Measurements from ENCODE around the gene SPECC1L.
"Not testable (repeated sequence)": the region's sequence is repeated elsewhere in the genome, so short reads cannot be mapped to it uniquely, and the experiment has no call there.

SPECC1L gene

DNA sequence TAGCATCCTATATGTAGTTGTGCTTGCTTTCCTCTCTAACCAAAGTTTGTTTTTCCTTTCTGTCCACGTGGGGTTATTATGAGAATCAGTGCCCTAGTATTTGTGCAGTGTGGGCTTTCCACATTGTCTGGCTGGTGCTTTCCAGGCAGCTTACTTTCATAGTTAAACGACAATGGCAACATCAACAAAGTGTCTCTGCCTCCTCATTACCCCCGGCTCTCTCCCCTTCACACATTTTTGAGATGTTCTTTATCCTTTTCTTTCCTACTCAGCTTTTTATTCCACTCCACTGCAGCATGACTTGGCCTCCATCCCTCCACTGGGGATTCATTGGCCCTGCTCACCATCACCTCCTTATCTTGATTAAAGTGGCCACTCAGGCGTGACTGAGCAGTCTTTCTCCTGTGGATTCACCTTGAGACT lies 19.1 kb downstream of the SPECC1L start:
- Histone ChIP-seq H2BK120ac (ENCODE audit: insufficient read depth, low read length, poor library complexity) (peak overlapping the region; percentile 89), H3K18ac (ENCODE audit: low read length) (peak overlapping the region; percentile 32), H2BK12ac (ENCODE audit: low read length) (peak overlapping the region; percentile 78), H3K4me1 (ENCODE audit: control insufficient read depth in 1 of 2, insufficient read depth in 2 of 2, low read length in 2 of 2) (peaks cover 7 to 21% of the 10 kb centered on the region in 2 experiments), H4K8ac (ENCODE audit: low read depth, low read length) (peak overlapping the region; percentile 54), H4K91ac (ENCODE audit: low read depth, low read length) (peak overlapping the region; percentile 47), H3K14ac (ENCODE audit: low read length) (peak overlapping the region; percentile 9), H2AK5ac (ENCODE audit: low read length) (peak overlapping the region; percentile 81), H3K23ac (ENCODE audit: low read length) (no peak overlapping the region), H3K36me3 (ENCODE audit: control insufficient read depth in 1 of 2, insufficient read depth in 2 of 2, low read length in 2 of 2) (peaks cover 0 to 2% of the 10 kb centered on the region in 2 experiments), H3K4me2 (ENCODE audit: low read length) (peak overlapping the region; percentile 39), H3K79me1 (ENCODE audit: low read length) (peaks cover 10% of the 10 kb centered on the region), H4K12ac (ENCODE audit: low read depth, low read length) (no peak overlapping the region), H3K27me3 (ENCODE audit: insufficient read depth, low read length) (no peaks in the 10 kb centered on the region), H3K4me3 (ENCODE audit: low read depth, low read length) (no peak overlapping the region), H3K27ac (ENCODE audit: low read depth, low read length) (peak overlapping the region; percentile 89), H3K9ac (ENCODE audit: low read length) (no peak overlapping the region), H2AFZ (ENCODE audit: insufficient read depth, low read length, poor library complexity) (no peak overlapping the region), H2BK5ac (ENCODE audit: low read depth, low read length, poor library complexity) (peak overlapping the region; percentile 89), H3K79me2 (ENCODE audit: control insufficient read depth, insufficient read depth, low read length, poor library complexity) (peaks cover 5% of the 10 kb centered on the region), H3K4ac (ENCODE audit: low read depth, low read length) (peak overlapping the region; percentile 53), H3K9me3 (ENCODE audit: insufficient read depth, low read depth, low read length) (no peaks in the 10 kb centered on the region)
- no CpG with 5 or more reads among the region's 4 CpGs for WGBS (ENCODE audit: extremely low coverage, insufficient coverage, insufficient read length)
- no peak for DNase-seq

DNA sequence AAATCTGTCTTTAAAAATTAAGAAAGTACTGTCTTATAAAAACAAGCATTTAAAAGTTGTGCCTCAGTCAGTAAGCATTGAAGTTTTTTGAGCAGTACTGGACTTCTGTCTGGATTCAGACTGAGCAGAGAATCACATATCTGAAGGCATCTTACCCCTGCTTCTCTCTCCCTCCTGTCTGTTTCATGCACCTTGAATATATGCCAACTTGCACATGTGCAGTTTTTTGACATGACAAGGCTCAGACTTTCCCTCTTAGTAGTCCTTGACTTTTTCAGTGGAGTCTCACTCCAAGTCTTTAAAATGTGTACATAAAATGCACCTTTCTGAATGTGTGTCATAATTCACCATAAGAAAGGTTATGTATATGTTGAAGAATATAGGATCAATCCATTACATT lies 19.8 kb downstream of the SPECC1L start:
- Histone ChIP-seq H3K14ac (ENCODE audit: low read length) (no peak overlapping the region), H2BK5ac (ENCODE audit: low read depth, low read length, poor library complexity) (peak overlapping the region; percentile 76), H3K27me3 (ENCODE audit: insufficient read depth, low read length) (no peaks in the 10 kb centered on the region), H3K4me1 (ENCODE audit: control insufficient read depth in 1 of 2, insufficient read depth in 2 of 2, low read length in 2 of 2) (peaks cover 7 to 17% of the 10 kb centered on the region in 2 experiments), H3K27ac (ENCODE audit: low read depth, low read length) (peak overlapping the region; percentile 89), H3K36me3 (ENCODE audit: control insufficient read depth in 1 of 2, insufficient read depth in 2 of 2, low read length in 2 of 2) (peaks cover 0 to 2% of the 10 kb centered on the region in 2 experiments), H2AK5ac (ENCODE audit: low read length) (no peak overlapping the region), H3K9me3 (ENCODE audit: insufficient read depth, low read depth, low read length) (no peaks in the 10 kb centered on the region), H2AFZ (ENCODE audit: insufficient read depth, low read length, poor library complexity) (no peak overlapping the region), H4K8ac (ENCODE audit: low read depth, low read length) (no peak overlapping the region), H3K18ac (ENCODE audit: low read length) (no peak overlapping the region), H4K12ac (ENCODE audit: low read depth, low read length) (no peak overlapping the region), H2BK12ac (ENCODE audit: low read length) (no peak overlapping the region), H3K9ac (ENCODE audit: low read length) (no peak overlapping the region), H2BK120ac (ENCODE audit: insufficient read depth, low read length, poor library complexity) (no peak overlapping the region), H3K79me2 (ENCODE audit: control insufficient read depth, insufficient read depth, low read length, poor library complexity) (peaks cover 5% of the 10 kb centered on the region), H3K4ac (ENCODE audit: low read depth, low read length) (no peak overlapping the region), H3K23ac (ENCODE audit: low read length) (no peak overlapping the region), H3K4me2 (ENCODE audit: low read length) (no peak overlapping the region), H4K91ac (ENCODE audit: low read depth, low read length) (no peak overlapping the region), H3K79me1 (ENCODE audit: low read length) (peaks cover 10% of the 10 kb centered on the region), H3K4me3 (ENCODE audit: low read depth, low read length) (no peak overlapping the region)
- DNase-seq = no peak

DNA sequence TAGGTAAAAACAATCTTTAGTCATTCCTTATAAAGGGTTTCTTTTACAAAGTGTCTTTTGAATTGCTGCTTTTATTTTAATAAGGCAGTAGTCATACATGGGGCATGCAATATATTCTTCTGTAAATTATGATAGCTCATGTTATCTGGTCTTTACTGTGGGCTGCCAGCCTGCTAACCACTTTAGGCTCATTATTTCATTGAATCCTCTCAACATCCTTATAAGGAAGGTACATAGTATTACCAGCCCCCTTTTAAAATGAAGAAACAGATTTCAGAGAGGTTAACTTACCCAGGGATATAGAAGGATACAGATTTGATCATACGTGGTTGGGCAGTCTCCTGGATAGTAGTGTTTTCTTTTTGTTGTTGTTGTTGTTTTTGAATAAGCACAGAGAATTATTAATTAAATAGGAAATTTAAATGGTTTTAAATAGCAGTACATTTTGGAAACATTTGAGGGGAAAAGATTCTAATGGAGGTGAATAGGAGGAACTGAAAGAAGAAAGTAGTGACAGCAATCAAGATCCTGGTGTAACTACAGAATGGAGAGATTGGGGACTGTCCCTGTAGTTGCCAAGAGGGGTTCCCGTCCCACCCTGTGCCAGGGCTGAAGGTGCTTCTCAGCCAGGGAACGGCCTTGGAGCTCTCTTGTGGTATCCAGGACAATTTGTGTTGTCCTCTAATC lies 21.0 kb downstream of the SPECC1L start:
- no peak overlapping the region for H3K27ac ChIP-seq (ENCODE audit: low read depth, low read length)
- H4K12ac ChIP-seq (ENCODE audit: low read depth, low read length) = no peak overlapping the region
- H3K79me2 ChIP-seq (ENCODE audit: control insufficient read depth, insufficient read depth, low read length, poor library complexity) = peaks cover 7% of the 10 kb centered on the region
- peak overlapping the region; percentile 79 for H2BK5ac ChIP-seq (ENCODE audit: low read depth, low read length, poor library complexity)
- H3K9ac ChIP-seq (ENCODE audit: low read length) = no peak overlapping the region
- H3K79me1 ChIP-seq (ENCODE audit: low read length) = peaks cover 10% of the 10 kb centered on the region
- H3K4me3 ChIP-seq (ENCODE audit: low read depth, low read length) = no peak overlapping the region
- no peak overlapping the region for H2AFZ ChIP-seq (ENCODE audit: insufficient read depth, low read length, poor library complexity)
- H4K91ac ChIP-seq (ENCODE audit: low read depth, low read length) = peak overlapping the region; percentile 62
- peak overlapping the region; percentile 100 for H3K4ac ChIP-seq (ENCODE audit: low read depth, low read length)
- H3K4me1 ChIP-seq (ENCODE audit: control insufficient read depth in 1 of 2, insufficient read depth in 2 of 2, low read length in 2 of 2) = peaks cover 7 to 17% of the 10 kb centered on the region in 2 experiments
- peak overlapping the region; percentile 51 for H2BK120ac ChIP-seq (ENCODE audit: insufficient read depth, low read length, poor library complexity)
- no peak for DNase-seq
- peak overlapping the region; percentile 70 for H4K8ac ChIP-seq (ENCODE audit: low read depth, low read length)
- no CpG with 5 or more reads among the region's 3 CpGs for WGBS (ENCODE audit: extremely low coverage, insufficient coverage, insufficient read length)
- no peak overlapping the region for H3K4me2 ChIP-seq (ENCODE audit: low read length)
- H3K18ac ChIP-seq (ENCODE audit: low read length) = peak overlapping the region; percentile 92
- peaks cover 0 to 2% of the 10 kb centered on the region in 2 experiments for H3K36me3 ChIP-seq (ENCODE audit: control insufficient read depth in 1 of 2, insufficient read depth in 2 of 2, low read length in 2 of 2)
- peak overlapping the region; percentile 96 for H2AK5ac ChIP-seq (ENCODE audit: low read length)
- H3K14ac ChIP-seq (ENCODE audit: low read length) = peak overlapping the region; percentile 82
- no peaks in the 10 kb centered on the region for H3K9me3 ChIP-seq (ENCODE audit: insufficient read depth, low read depth, low read length)
- H3K27me3 ChIP-seq (ENCODE audit: insufficient read depth, low read length) = no peaks in the 10 kb centered on the region
- H2BK12ac ChIP-seq (ENCODE audit: low read length) = peak overlapping the region; percentile 76
- peak overlapping the region; percentile 27 for H3K23ac ChIP-seq (ENCODE audit: low read length)

DNA sequence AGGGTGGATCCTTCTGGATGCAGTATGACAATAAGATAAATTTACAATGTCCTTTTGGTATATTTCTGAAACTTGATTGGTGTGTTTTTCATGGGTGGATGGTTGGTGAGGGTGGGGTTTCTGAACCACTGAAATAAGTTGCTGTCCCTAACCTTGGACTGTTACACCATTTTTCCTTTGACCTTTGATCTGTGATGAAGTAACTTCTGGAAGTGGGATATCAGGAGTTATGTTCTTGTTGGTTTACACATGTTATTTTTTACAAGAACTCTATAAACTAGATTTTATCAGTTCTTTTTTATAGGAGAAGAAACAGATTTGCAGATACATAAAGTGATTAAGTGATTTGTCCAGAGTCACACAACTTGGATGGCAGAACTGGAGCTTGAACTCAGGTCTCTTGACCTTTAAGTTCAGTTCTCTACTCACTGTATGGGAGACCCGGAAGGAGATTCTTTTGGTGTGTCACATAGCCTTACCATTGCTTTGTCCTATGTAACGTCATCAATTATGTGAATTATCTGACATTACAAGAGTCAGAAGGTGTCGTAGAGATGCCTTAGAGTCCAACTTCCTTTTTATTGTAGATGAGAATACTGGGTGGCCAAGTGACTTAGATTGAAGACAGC lies 21.7 kb downstream of the SPECC1L start:
- H3K27ac ChIP-seq (ENCODE audit: low read depth, low read length); H3K4me2 ChIP-seq (ENCODE audit: low read length); H3K14ac ChIP-seq (ENCODE audit: low read length); H2BK12ac ChIP-seq (ENCODE audit: low read length); H3K9me3 ChIP-seq (ENCODE audit: insufficient read depth, low read depth, low read length); DNase-seq; H3K4me3 ChIP-seq (ENCODE audit: low read depth, low read length); H3K27me3 ChIP-seq (ENCODE audit: insufficient read depth, low read length); H2AK5ac ChIP-seq (ENCODE audit: low read length); H3K18ac ChIP-seq (ENCODE audit: low read length); H4K12ac ChIP-seq (ENCODE audit: low read depth, low read length); H3K36me3 ChIP-seq (ENCODE audit: control insufficient read depth in 1 of 2, insufficient read depth in 2 of 2, low read length in 2 of 2); H3K9ac ChIP-seq (ENCODE audit: low read length); H2BK120ac ChIP-seq (ENCODE audit: insufficient read depth, low read length, poor library complexity); H2AFZ ChIP-seq (ENCODE audit: insufficient read depth, low read length, poor library complexity); H3K79me2 ChIP-seq (ENCODE audit: control insufficient read depth, insufficient read depth, low read length, poor library complexity): not testable (repeated sequence)
- Histone ChIP-seq H3K79me1 (ENCODE audit: low read length) (peaks cover 10% of the 10 kb centered on the region), H3K4me1 (ENCODE audit: control insufficient read depth in 1 of 2, insufficient read depth in 2 of 2, low read length in 2 of 2) (peaks cover 7 to 17% of the 10 kb centered on the region in 2 experiments), H2BK5ac (ENCODE audit: low read depth, low read length, poor library complexity) (peak overlapping the region; percentile 79), H4K8ac (ENCODE audit: low read depth, low read length) (peak overlapping the region; percentile 70), H3K23ac (ENCODE audit: low read length) (peak overlapping the region; percentile 27), H3K4ac (ENCODE audit: low read depth, low read length) (peak overlapping the region; percentile 100), H4K91ac (ENCODE audit: low read depth, low read length) (peak overlapping the region; percentile 62)
- WGBS (ENCODE audit: extremely low coverage, insufficient coverage, insufficient read length) = no CpG with 5 or more reads among the region's 3 CpGs

Measured in trophoblast cell (in vitro differentiated cells and primary cell).